HAP-1 (cell line): ENCODE results near the gene CADM3.

ENCODE experiments used
- DNase-seq, 2 experiments: peaks; one replicate each; pipeline ENCODE4 v3.0.0-alpha.2; 2016 to 2020; ENCODE audit warnings: low spot score in 2 of 2
- H3K27me3 ChIP-seq: fragments of 250-450 bp; sonication (Bioruptor Pico); 2 replicates; pipeline ENCODE4 v1.5.1; 2020; ENCODE audit warnings: low read depth, mild to moderate bottlenecking, moderate library complexity
- H3K36me3 ChIP-seq: fragments of 250-450 bp; sonication (Bioruptor Pico); replicated peaks from 2 replicates; pipeline ENCODE4 v1.5.1; 2020; ENCODE audit warnings: mild to moderate bottlenecking
- H3K4me1 ChIP-seq: fragments of 250-450 bp; sonication (Bioruptor Pico); 2 replicates; pipeline ENCODE4 v1.5.1; 2020; ENCODE audit warnings: mild to moderate bottlenecking
- H3K4me3 ChIP-seq: fragments of 250-450 bp; sonication (Bioruptor Pico); 2 replicates; pipeline ENCODE4 v1.5.1; 2020; ENCODE audit warnings: mild to moderate bottlenecking, moderate library complexity
- H3K9me3 ChIP-seq: fragments of 250-450 bp; sonication (Bioruptor Pico); 2 replicates; pipeline ENCODE4 v1.5.1; 2020; ENCODE audit warnings: mild to moderate bottlenecking, moderate library complexity
- in situ Hi-C: fragments of 300-500 bp; cut with MboI; formaldehyde crosslinking; loops from 3 replicates; pipeline ENCODE4 v1.14.3; 2020; ENCODE audit warnings: low sequenced_read_pairs, inconsistent platforms, mixed read lengths

CADM3 gene

GRCh38 chr1:159229260-159229885, 58.0 kb downstream of the CADM3 start:
- Histone ChIP-seq H3K36me3 (no peaks in the 10 kb centered on the region), H3K4me1 (no peaks in the 10 kb centered on the region), H3K27me3 (no peaks in the 10 kb centered on the region), H3K9me3 (no peaks in the 10 kb centered on the region), H3K4me3 (no peak overlapping the region)
- no peak for DNase-seq
- in situ Hi-C loops, result no loop called here

- H3K4me3 ChIP-seq, result no peak overlapping the region
- DNase-seq, result no peak
- H3K4me1 ChIP-seq, result no peaks in the 10 kb centered on the region
- in situ Hi-C loops, result no loop called here
- no peaks in the 10 kb centered on the region for H3K36me3 ChIP-seq
- no peaks in the 10 kb centered on the region for H3K27me3 ChIP-seq
- no peaks in the 10 kb centered on the region for H3K9me3 ChIP-seq
Observed at GRCh38 chr1:159229896-159230295, 58.5 kb downstream of the CADM3 start.

- in situ Hi-C loops, result no loop called here
- no peaks in the 10 kb centered on the region for H3K4me1 ChIP-seq
- H3K4me3 ChIP-seq, result no peak overlapping the region
- DNase-seq, result no peak
- no peaks in the 10 kb centered on the region for H3K36me3 ChIP-seq
- no peaks in the 10 kb centered on the region for H3K9me3 ChIP-seq
- H3K27me3 ChIP-seq, result no peaks in the 10 kb centered on the region
Observed at GRCh38 chr1:159239551-159240220, 68.3 kb downstream of the CADM3 start.

GRCh38 chr1:159247266-159247665, 75.9 kb downstream of the CADM3 start:
- no peak for DNase-seq
- in situ Hi-C loops, result no loop called here
- no peaks in the 10 kb centered on the region for H3K27me3 ChIP-seq

GRCh38 chr1:159248311-159248710, 76.9 kb downstream of the CADM3 start:
- DNase-seq, result no peak
- H3K4me3 ChIP-seq, result no peak overlapping the region
- H3K27me3 ChIP-seq, result no peaks in the 10 kb centered on the region
- H3K9me3 ChIP-seq, result no peaks in the 10 kb centered on the region
- in situ Hi-C loops, result no loop called here
- H3K36me3 ChIP-seq, result no peaks in the 10 kb centered on the region
- no peaks in the 10 kb centered on the region for H3K4me1 ChIP-seq

More at GRCh38 chr1:159247266-159247665, 75.9 kb downstream of the CADM3 start:
- Histone ChIP-seq H3K9me3 (no peaks in the 10 kb centered on the region), H3K4me3 (no peak overlapping the region), H3K4me1 (no peaks in the 10 kb centered on the region), H3K36me3 (no peaks in the 10 kb centered on the region)

- Histone ChIP-seq H3K9me3 (no peaks in the 10 kb centered on the region), H3K4me3 (no peak overlapping the region), H3K27me3 (no peaks in the 10 kb centered on the region), H3K36me3 (no peaks in the 10 kb centered on the region), H3K4me1 (no peaks in the 10 kb centered on the region)
- no peak for DNase-seq
- in situ Hi-C loops, result no loop called here
Observed at GRCh38 chr1:159250638-159251216, 79.3 kb downstream of the CADM3 start.
